Fibroblast of the conjunctiva (primary cell): ENCODE results near the gene HYAL3.
A peak's percentile ranks its signal among the peaks of the same experiment; 100 is the strongest.
"Not testable (repeated sequence)": the region's sequence is repeated elsewhere in the genome, so short reads cannot be mapped to it uniquely, and the experiment has no call there.

Source experiments
- DNase-seq: peaks from one replicate; pipeline ENCODE4 v3.0.0-alpha.2; 2010; ENCODE audit warnings: low read depth

HYAL3 gene

DNA sequence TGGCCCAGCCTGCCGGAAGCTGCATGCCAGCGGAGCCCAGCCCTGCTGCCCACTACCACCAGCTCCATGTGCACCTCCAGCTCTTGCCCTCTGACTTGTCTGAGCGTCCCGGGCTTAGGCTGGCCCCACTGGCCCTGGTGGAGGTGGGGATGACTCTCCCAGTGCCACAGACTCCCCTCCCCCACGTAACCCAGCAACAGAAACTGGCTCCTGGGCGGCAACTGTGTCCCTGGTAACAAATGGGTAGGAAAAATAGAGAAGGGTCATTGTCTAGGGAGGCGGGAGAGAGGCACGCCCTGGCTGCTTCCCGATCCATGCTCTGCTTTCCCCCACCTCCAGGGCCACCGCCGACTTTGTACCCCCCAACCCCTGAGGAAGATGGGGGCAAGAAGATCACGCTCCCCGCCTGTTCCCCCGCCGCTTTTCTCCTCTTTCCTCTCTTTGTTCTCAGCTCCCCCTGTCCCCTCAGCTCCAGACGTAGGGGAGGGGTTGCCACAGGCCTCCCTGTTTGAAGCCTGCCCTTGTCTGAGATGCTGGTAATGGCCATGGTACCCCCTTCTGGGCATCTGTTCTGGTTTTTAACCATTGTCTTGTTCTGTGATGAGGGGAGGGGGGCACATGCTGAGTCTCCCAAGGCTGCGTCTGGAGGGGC lies 41.0 kb downstream of the HYAL3 start:
- DNase-seq, result no peak

- no peak for DNase-seq
These were observed 42.0 kb downstream of the HYAL3 start for GRCh38 chr3:50256978-50257890.

GRCh38 chr3:50255251-50255615 lies 44.0 kb downstream of the HYAL3 start:
- DNase-seq, result no peak

DNA sequence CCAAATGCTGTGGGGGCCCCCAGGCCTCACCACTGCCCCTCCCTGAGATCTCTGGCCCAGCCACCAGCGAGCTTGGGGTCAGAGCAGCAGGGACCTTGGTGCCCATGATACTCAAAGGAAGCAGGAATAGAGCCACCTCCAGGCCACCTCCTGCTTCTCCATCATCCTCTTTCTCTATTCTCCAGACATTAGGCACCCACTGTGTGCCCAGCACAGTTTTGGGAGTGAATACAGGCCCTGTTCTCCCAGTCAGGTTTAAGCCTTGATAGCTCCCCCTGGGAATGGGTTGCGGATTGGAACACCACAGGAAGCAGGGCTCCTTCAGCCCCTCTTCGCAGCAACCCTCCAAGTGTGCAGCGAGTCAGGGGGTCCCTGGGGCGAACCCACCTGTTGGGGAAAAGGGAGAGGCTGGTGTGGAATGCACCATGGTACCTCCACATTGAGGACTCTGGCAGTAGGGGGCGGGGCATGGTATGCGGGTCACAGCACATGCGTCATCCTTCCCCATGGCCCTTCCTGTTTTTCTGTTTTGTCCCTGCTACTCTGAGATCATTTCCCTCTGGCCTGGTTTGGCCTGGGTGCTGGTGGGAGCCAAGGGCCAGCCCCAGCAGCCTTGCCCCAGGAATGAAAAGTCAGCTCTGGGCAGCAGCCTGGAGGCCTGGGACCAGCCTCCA lies 44.5 kb downstream of the HYAL3 start:
- no peak for DNase-seq

DNA sequence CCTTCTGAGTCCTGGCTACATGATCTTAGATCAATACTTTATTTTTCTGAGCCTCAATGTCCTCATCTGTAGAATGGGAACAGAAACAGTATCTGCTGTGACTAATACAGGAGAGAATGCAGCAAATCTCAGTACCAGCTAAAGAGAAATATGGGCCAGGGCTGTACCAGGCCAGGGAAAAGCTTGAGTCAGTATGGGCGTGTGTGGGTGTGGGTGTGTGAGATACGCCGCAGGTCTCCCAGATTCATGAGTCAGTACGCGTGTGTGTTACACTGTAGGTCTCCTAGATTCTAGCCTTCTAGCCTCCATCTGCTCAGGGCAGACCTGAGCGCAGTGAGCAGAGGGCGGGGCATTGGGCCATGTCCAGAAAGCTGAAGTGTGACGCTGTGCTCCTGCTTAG lies 48.0 kb downstream of the HYAL3 start:
- DNase-seq, result peak; percentile 71

GRCh38 chr3:50250514-50250913 lies 48.7 kb downstream of the HYAL3 start:
- no peak for DNase-seq

GRCh38 chr3:50249457-50249856 lies 49.7 kb downstream of the HYAL3 start:
- no peak for DNase-seq

GRCh38 chr3:50248387-50248786 lies 50.8 kb downstream of the HYAL3 start:
- DNase-seq, result no peak

DNA sequence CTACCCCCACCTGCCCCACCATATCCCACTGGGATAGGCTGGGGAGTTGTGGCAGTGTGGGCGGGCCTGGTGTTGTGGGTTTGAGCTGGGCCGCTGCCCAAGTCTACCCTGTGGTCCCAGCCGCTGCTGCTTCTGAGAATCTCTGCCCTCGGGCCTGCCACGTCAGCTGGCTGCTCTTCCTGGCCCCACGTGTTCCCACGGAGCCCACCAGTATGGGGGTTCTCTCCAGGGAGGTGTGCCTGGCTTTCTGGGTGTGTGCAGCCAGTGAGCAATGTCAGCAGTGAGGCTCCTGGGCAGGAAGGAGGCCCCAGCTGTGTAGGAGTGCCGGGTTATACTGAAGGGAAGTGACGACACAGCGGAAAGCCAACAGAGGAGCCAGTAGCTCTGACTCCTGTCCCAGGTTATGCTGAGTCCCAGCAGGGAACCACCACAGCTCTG lies 52.7 kb downstream of the HYAL3 start:
- peak; percentile 77 for DNase-seq

DNA sequence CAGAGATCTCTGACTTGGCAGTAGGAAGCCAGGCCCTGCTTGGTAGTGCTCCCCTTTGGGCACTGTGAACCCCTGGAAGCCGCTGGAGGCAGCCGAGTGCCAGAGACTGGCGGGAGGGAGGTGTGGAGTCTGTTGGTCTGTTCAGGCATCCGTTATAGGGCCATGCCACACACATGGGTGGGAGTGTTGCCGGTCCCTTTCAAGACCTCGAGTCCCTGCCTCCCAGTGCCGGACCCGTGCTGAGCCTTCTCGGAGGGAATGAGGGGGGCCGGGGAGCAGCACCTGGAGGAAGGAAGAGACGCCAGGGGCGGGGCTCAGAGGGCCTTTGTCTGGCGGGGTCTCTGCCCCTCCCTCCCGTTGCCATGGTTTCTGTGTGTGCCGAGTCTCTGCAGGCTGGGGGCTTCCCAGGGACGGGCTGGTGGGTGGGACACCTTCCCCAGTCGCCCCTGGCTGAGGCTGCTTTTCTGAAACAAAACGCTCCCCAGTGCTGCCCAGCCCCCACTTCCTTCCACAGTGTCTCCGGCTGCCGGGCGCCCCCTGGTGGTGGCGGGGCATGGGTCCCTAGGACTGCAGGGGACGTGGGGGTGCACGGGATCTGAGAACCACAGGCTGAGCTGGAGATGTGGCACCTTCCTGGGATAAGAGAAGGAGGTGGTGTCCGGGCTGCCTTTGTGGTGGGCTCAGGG lies 53.2 kb downstream of the HYAL3 start:
- DNase-seq, result peak; percentile 65

DNA sequence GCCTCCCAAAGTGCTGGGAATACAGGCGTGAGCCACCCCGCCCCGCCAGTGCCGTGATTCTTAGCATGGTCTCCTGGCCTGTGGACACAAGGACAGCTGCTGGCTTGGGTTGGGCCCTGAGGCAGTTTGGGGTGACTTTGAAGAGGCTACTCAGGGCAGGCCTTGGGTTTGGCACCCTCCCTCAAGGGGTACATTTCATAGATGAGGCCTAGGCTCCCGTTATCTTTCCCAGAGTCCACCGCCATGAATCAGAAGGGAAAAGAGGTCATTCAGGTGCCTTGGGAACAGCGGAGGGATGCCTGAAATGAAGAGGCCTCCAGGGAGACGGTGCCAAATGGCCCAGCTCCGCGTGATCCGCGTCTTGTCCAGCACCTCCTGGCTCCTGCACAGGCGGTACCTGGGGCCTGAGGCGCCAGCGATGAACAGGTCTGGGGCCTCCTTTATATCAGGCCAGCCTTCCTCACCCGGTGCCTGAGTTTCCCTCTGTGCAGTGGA lies 53.9 kb downstream of the HYAL3 start:
- no peak for DNase-seq

DNA sequence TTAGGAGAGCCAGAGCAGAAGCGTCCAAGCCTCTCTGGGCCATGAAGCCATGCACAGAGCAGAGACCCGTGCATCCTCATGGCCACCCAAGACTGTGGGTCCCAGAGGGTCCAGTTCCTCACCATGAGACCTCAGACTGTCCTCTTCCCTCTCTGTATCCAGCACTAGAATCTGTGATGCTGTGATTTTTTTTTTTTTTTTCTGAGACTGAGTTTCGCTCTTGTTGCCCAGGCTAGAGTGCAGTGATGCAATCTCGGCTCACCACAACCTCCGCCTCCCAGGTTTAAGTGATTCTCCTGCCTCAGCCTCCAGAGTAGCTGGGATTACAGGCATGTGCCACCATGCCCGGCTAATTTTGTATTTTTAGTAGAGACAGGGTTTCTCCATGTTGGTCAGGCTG lies 54.4 kb downstream of the HYAL3 start:
- DNase-seq, result not testable (repeated sequence)

DNA sequence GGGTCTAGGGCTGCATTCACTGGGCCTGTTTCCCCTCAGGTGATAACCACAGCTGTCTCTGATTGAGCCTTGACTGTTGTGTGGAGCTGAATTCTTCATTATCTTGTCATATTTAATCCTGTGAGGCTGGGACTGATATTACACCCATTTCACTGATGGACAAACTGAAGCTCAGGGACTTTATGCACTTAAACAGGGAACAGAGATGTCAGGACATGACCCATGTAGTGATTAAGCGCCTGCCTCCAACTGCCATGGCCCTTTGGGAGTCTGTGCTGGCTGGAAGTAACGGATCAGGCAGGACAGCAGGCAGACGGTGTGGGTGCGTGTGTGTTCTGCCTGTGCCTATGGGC lies 55.7 kb downstream of the HYAL3 start:
- DNase-seq, result no peak

- no peak for DNase-seq
These were observed 56.2 kb downstream of the HYAL3 start for GRCh38 chr3:50242851-50243542.
